H1 (cell line): ENCODE results near the gene CACUL1. TPM values are rescaled to one million over a fixed set of nuclear protein-coding genes. Genes with fewer than 3 reads are reported as not detected.

ENCODE experiments used
- CTCF ChIA-PET: fragments of 300-600 bp; sonication (Branson Sonifier 250); formaldehyde crosslinking; loops from one replicate; lab custom pipeline; 2021; ENCODE audit not compliant: partially characterized antibody; lab: Charles Lee
- POLR2A ChIA-PET: fragments of 300-600 bp; sonication (Branson Sonifier 250); formaldehyde crosslinking; loops from one replicate; lab custom pipeline; 2021; ENCODE audit warnings: inconsistent platforms; ENCODE audit not compliant: partially characterized antibody; lab: Charles Lee
- DNase-seq, 2 experiments: peaks; one replicate each; pipeline versions ENCODE4 v3.0.0 to v3.0.0-alpha.2; 2010 to 2022; ENCODE audit warnings: low spot score in 2 of 2, low read depth in 1 of 2, mixed read lengths in 1 of 2
- FAIRE-seq: peaks from 2 replicates; lab custom pipeline; 2011; peaks lifted over from hg19 to GRCh38; lab: Jason Lieb, UNC
- H2AFZ ChIP-seq: 2 replicates; pipeline ENCODE4 v1.8.1; 2012; ENCODE audit warnings: low read length, inconsistent platforms
- H2AK5ac ChIP-seq: 2 replicates; pipeline ENCODE4 v1.6.1; 2013; ENCODE audit warnings: low read depth, low read length
- H2BK120ac ChIP-seq: replicated peaks from 2 replicates; pipeline ENCODE3; 2013; ENCODE audit warnings: low read depth, low read length, inconsistent platforms
- H2BK12ac ChIP-seq: 2 replicates; pipeline ENCODE4 v1.6.1; 2013; ENCODE audit warnings: low read depth, low read length
- H2BK15ac ChIP-seq: 2 replicates; pipeline ENCODE4 v1.6.1; 2013; ENCODE audit warnings: low read length
- H2BK20ac ChIP-seq: 2 replicates; pipeline ENCODE4 v1.6.1; 2013; ENCODE audit warnings: low read length
- H2BK5ac ChIP-seq: 2 replicates; pipeline ENCODE4 v1.6.1; 2013; ENCODE audit warnings: low read depth, low read length
- H3K14ac ChIP-seq: 2 replicates; pipeline ENCODE4 v1.6.1; 2013; ENCODE audit warnings: inconsistent platforms; ENCODE audit not compliant: insufficient read length
- H3K18ac ChIP-seq: 2 replicates; pipeline ENCODE4 v1.6.1; 2013; ENCODE audit warnings: low read length; ENCODE audit errors: extremely low read depth
- H3K23ac ChIP-seq: 2 replicates; pipeline ENCODE4 v1.6.1; 2013; ENCODE audit warnings: inconsistent platforms; ENCODE audit not compliant: insufficient read length
- H3K23me2 ChIP-seq: 2 replicates; pipeline ENCODE4 v1.6.1; 2013; ENCODE audit warnings: low read depth, low read length
- H3K27ac ChIP-seq: 2 replicates; pipeline ENCODE4 v1.6.1; 2011; ENCODE audit warnings: low read depth, low read length, inconsistent platforms
- H3K27me3 ChIP-seq, 4 experiments: replicated peaks in 1 of 4; 1 replicate in 1 of 4; 2 replicates in 3 of 4; pipeline versions ENCODE4 v1.6.1 to v1.8.1; 2011 to 2013; ENCODE audit warnings: low read length in 3 of 4, mild to moderate bottlenecking in 3 of 4, inconsistent platforms in 2 of 4, mixed read lengths in 2 of 4, moderate library complexity in 1 of 4; ENCODE audit not compliant: control insufficient read depth in 3 of 4, insufficient read depth in 3 of 4; ENCODE audit errors: extremely low read depth in 1 of 4
- H3K36me3 ChIP-seq, 4 experiments: 2 replicates each; pipeline versions ENCODE4 v1.6.1 to v1.8.1; 2011 to 2013; ENCODE audit warnings: mild to moderate bottlenecking in 4 of 4, low read length in 3 of 4, moderate library complexity in 2 of 4, control low read depth in 1 of 4, inconsistent platforms in 1 of 4; ENCODE audit not compliant: insufficient read depth in 4 of 4, control insufficient read depth in 2 of 4
- H3K4ac ChIP-seq: replicated peaks from 2 replicates; pipeline ENCODE3; 2013; ENCODE audit warnings: low read length, low read depth, mixed read lengths, inconsistent platforms; ENCODE audit not compliant: insufficient read length
- H3K4me1 ChIP-seq, 4 experiments: replicated peaks in 1 of 4; 1 replicate in 1 of 4; 2 replicates in 3 of 4; pipeline versions ENCODE4 v1.6.1 to v1.8.1; 2011 to 2013; ENCODE audit warnings: low read length in 3 of 4, inconsistent platforms in 2 of 4, mixed read lengths in 1 of 4; ENCODE audit not compliant: insufficient read depth in 4 of 4, control insufficient read depth in 3 of 4
- H3K4me2 ChIP-seq, 2 experiments: 2 replicates each; pipeline versions ENCODE4 v1.6.1 to v1.8.1; 2011 to 2013; ENCODE audit warnings: low read depth in 2 of 2, low read length in 2 of 2, control low read depth in 1 of 2, inconsistent platforms in 1 of 2, mild to moderate bottlenecking in 1 of 2; ENCODE audit not compliant: insufficient read depth in 1 of 2
- H3K4me3 ChIP-seq, 4 experiments: fragments of 200-600, 300-600 bp in 1 of 4; sonication (generic), shearing (Covaris generic), sonication (Bioruptor Twin) in 1 of 4; 2 replicates each; pipeline versions ENCODE4 v1.5.1 to v1.8.1; 2011 to 2016; ENCODE audit warnings: low read length in 4 of 4, low read depth in 3 of 4, control low read depth in 2 of 4, inconsistent platforms in 2 of 4, mild to moderate bottlenecking in 2 of 4, mixed read lengths in 1 of 4, moderate library complexity in 1 of 4; ENCODE audit not compliant: insufficient read depth in 2 of 4; ENCODE audit errors: extremely low read depth in 1 of 4
- H3K56ac ChIP-seq: replicated peaks from 2 replicates; pipeline ENCODE3; 2013; ENCODE audit warnings: low read depth, mild to moderate bottlenecking, mixed read lengths, low read length, inconsistent platforms; ENCODE audit not compliant: insufficient read length
- H3K79me1 ChIP-seq: 2 replicates; pipeline ENCODE4 v1.6.1; 2013; ENCODE audit warnings: low read depth, low read length, control low read depth
- H3K79me2 ChIP-seq, 2 experiments: 2 replicates each; pipeline versions ENCODE4 v1.6.1 to v1.8.1; 2012 to 2013; ENCODE audit warnings: low read length in 2 of 2, mild to moderate bottlenecking in 2 of 2, inconsistent platforms in 1 of 2; ENCODE audit not compliant: insufficient read depth in 2 of 2, control insufficient read depth in 1 of 2
- H3K9ac ChIP-seq, 4 experiments: replicated peaks in 1 of 4; 1 replicate in 1 of 4; 2 replicates in 3 of 4; pipeline versions ENCODE4 v1.6.1 to v1.8.1; 2011 to 2013; ENCODE audit warnings: low read depth in 3 of 4, low read length in 3 of 4, control low read depth in 2 of 4, mild to moderate bottlenecking in 2 of 4, moderate library complexity in 2 of 4, inconsistent platforms in 1 of 4; ENCODE audit errors: extremely low read depth in 1 of 4
- H3K9me3 ChIP-seq, 2 experiments: 2 replicates each; pipeline versions ENCODE4 v1.6.1 to v1.8.1; 2012 to 2013; ENCODE audit warnings: mild to moderate bottlenecking in 2 of 2, moderate library complexity in 2 of 2, control low read depth in 1 of 2, inconsistent platforms in 1 of 2, low read depth in 1 of 2, low read length in 1 of 2, mixed read lengths in 1 of 2; ENCODE audit not compliant: insufficient read depth in 2 of 2
- H4K20me1 ChIP-seq, 2 experiments: replicated peaks in 1 of 2; 2 replicates each; pipeline versions ENCODE3 to v1.8.1; 2011 to 2013; ENCODE audit warnings: inconsistent platforms in 2 of 2, low read length in 2 of 2, mild to moderate bottlenecking in 1 of 2; ENCODE audit not compliant: insufficient read depth in 2 of 2, control insufficient read depth in 1 of 2
- H4K5ac ChIP-seq: 2 replicates; pipeline ENCODE4 v1.6.1; 2013; ENCODE audit warnings: low read length, low read depth, mixed read lengths, inconsistent platforms; ENCODE audit not compliant: insufficient read length
- H4K8ac ChIP-seq: 2 replicates; pipeline ENCODE4 v1.8.0; 2013; ENCODE audit warnings: mild to moderate bottlenecking, moderate library complexity, low read length, inconsistent platforms; ENCODE audit not compliant: insufficient read depth; ENCODE audit errors: extremely low read depth
- H4K91ac ChIP-seq: replicated peaks from 2 replicates; pipeline ENCODE3; 2013; ENCODE audit warnings: low read length, mixed read lengths, inconsistent platforms; ENCODE audit not compliant: insufficient read length
- ASH2L ChIP-seq: fragments of 200-600, 300-600 bp; sonication (generic); IDR thresholded peaks from one replicate; pipeline ENCODE4 v1.7.1; 2017; ENCODE audit warnings: low read length
- CBX5 ChIP-seq: fragments of 300-800, 300-1000 bp; sonication (generic); IDR thresholded peaks from 2 replicates; pipeline ENCODE4 v1.7.1; 2016; ENCODE audit warnings: antibody characterized with exemption, low read length, low read depth
- EP300 ChIP-seq, 2 experiments: IDR thresholded peaks; 1 replicate in 1 of 2; 2 replicates in 1 of 2; pipeline ENCODE4 v1.6.1; 2011 to 2012; ENCODE audit warnings: low read depth in 2 of 2, low read length in 2 of 2, mild to moderate bottlenecking in 2 of 2, borderline replicate concordance in 1 of 2, inconsistent platforms in 1 of 2, moderate library complexity in 1 of 2
- JUN ChIP-seq: IDR thresholded peaks from 2 replicates; pipeline ENCODE4 v1.6.1; 2011; ENCODE audit warnings: low read depth, mild to moderate bottlenecking, improper control_type of control experiment, low read length
- RAD21 ChIP-seq, 2 experiments: IDR thresholded peaks in 1 of 2; conservative IDR thresholded peaks in 1 of 2; 2 replicates each; pipeline ENCODE4 v1.6.1; 2011; ENCODE audit warnings: low read depth in 2 of 2, low read length in 2 of 2, improper control_type of control experiment in 1 of 2, inconsistent platforms in 1 of 2, mild to moderate bottlenecking in 1 of 2, moderate library complexity in 1 of 2
- RNF2 ChIP-seq: fragments of 200-900, 300-1000 bp; sonication (generic); IDR thresholded peaks from 2 replicates; pipeline ENCODE4 v1.7.1; 2016; ENCODE audit warnings: borderline replicate concordance, low read depth, mild to moderate bottlenecking, antibody characterized with exemption, low read length; ENCODE audit not compliant: poor library complexity, severe bottlenecking; ENCODE audit errors: missing control alignments
- SIRT6 ChIP-seq: IDR thresholded peaks from one replicate; pipeline ENCODE4 v1.7.1; 2012; ENCODE audit warnings: low read length, inconsistent platforms
- SP2 ChIP-seq: IDR thresholded peaks from 2 replicates; pipeline ENCODE4 v1.6.1; 2012; ENCODE audit warnings: mild to moderate bottlenecking, low read length, inconsistent platforms
- TBP ChIP-seq: IDR thresholded peaks from 2 replicates; pipeline ENCODE4 v1.6.1; 2011; ENCODE audit warnings: low read depth, low read length, improper control_type of control experiment
- WGBS, 2 experiments: shearing (Covaris generic) in 1 of 2; methylation state at CpG; one replicate each; pipeline versions ENCODE4 v1.1.6 to v1.1.7; 2013 to 2015; ENCODE audit warnings: low lambda C conversion rate in 2 of 2, mixed read lengths in 2 of 2, inconsistent platforms in 1 of 2, low coverage in 1 of 2, missing lambda C conversion rate in 1 of 2; ENCODE audit not compliant: insufficient replicate concordance in 2 of 2, insufficient coverage in 1 of 2, insufficient read length in 1 of 2; ENCODE audit errors: extremely low coverage in 1 of 2, missing lambda C conversion rate in 1 of 2; 5-methylcytosine and 5-hydroxymethylcytosine counted together
- polyA plus RNA-seq, 7 experiments: library from polyadenylated mRNA; depleted of rRNA in 3 of 7; stranded (reverse) in 5 of 7; unstranded in 2 of 7; fragments of >200 nt in 5 of 7; fragments of 200-250 nt in 2 of 7; gene quantifications; 1 replicate in 5 of 7; 2 replicates in 1 of 7; 4 replicates in 1 of 7; pipeline versions ENCODE4 v1.2.1 to v1.2.3, GENCODE V29; 2011 to 2013; ENCODE audit warnings: missing spikeins in 2 of 7, mixed read lengths in 2 of 7
- total RNA-seq: library from RNA; stranded (reverse); fragmentation: NEBNext Ultra II Directional; extraction: Animal tissue kit (Norgen Biotek cat#: 25700); gene quantifications from 2 replicates; pipeline ENCODE4 v1.2.1, GENCODE V29; 2021
- TF ChIP-seq, protein P1 (sequence below): IDR thresholded peaks from 2 replicates; pipeline ENCODE4 v1.6.1; 2012; ENCODE audit warnings: inconsistent platforms

The CACUL1 gene
- total and polyA plus RNA-seq, 2 of the 8 experiments (the other 6 are each of a cell fraction or from before 2014, with no cell fraction given) = 6.5 to 34.2 TPM

DNA sequence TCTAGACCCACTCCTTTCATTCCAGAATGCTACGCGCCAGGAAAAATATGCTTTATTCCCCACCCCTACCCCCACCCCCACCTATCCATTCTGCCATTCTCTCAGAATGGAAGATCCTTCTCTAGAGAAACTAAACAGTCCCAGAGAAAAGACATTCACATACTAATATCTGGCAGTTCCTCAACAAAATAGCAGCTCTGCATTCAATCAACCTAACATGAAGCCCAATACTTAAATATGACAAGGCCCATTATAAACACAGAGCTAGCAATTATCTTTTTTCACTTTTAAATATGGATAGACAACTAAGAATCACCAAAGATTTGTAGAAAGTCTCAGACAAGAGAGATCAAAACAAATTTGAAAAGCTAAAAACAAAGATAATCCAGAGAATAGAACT, 16.4 kb downstream of the CACUL1 start:
- Histone ChIP-seq H4K91ac (no peak overlapping the region), H2BK15ac (no peak overlapping the region), H3K4me1 (peaks cover 0 to 4% (median 0%) of the 10 kb centered on the region in 4 experiments; a peak in 2 of 7 replicates), H3K9me3 (no peaks in the 10 kb centered on the region), H2AFZ (no peak overlapping the region), H3K36me3 (no peaks in the 10 kb centered on the region), H3K27ac (no peak overlapping the region), H3K9ac (no peak overlapping the region), H3K56ac (no peak overlapping the region), H2BK12ac (no peak overlapping the region), H3K4me2 (no peak overlapping the region), H3K23me2 (no peaks in the 10 kb centered on the region), H2BK5ac (no peak overlapping the region), H2BK120ac (no peak overlapping the region), H3K4me3 (no peak overlapping the region), H3K79me2 (peaks cover 9 to 98% of the 10 kb centered on the region in 2 experiments), H3K27me3 (no peaks in the 10 kb centered on the region), H3K79me1 (no peaks in the 10 kb centered on the region; the same call in 1 of the 2 replicates), H3K23ac (no peak overlapping the region), H3K4ac (no peak overlapping the region), H2AK5ac (no peak overlapping the region), H3K18ac (no peak overlapping the region), H4K20me1 (peaks cover 15 to 16% of the 10 kb centered on the region in 2 experiments), H2BK20ac (no peak overlapping the region), H4K5ac (no peak overlapping the region), H3K14ac (no peak overlapping the region), H4K8ac (no peak overlapping the region)
- no peak for TF ChIP-seq SP2
- TF ChIP-seq TBP = no peak
- no peak for TF ChIP-seq JUN
- TF ChIP-seq, protein P1, sequence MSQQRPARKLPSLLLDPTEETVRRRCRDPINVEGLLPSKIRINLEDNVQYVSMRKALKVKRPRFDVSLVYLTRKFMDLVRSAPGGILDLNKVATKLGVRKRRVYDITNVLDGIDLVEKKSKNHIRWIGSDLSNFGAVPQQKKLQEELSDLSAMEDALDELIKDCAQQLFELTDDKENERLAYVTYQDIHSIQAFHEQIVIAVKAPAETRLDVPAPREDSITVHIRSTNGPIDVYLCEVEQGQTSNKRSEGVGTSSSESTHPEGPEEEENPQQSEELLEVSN = no peak
- no peak for TF ChIP-seq ASH2L
- no peak for TF ChIP-seq RNF2
- no peak for TF ChIP-seq SIRT6
- no peak for TF ChIP-seq CBX5
- TF ChIP-seq RAD21 (IDR thresholded peaks at IDR 0.05 in 1 of 2, conservative IDR thresholded peaks at IDR 0.05 in 1 of 2; ENCODE audit: low read depth in 2 of 2, low read length in 2 of 2) = no peak
- TF ChIP-seq EP300 (IDR thresholded peaks at IDR 0.05; ENCODE audit: borderline replicate concordance in 1 of 2, low read depth in 2 of 2, low read length in 2 of 2) = no peak
- FAIRE-seq (no peak), DNase-seq (no peak)
- WGBS, 2 experiments = 100% methylated on average over 1 of the region's 2 CpGs; no CpG with 5 or more reads in 1 of the 2 experiments
- ChIA-PET POLR2A (interaction anchor here (1.2 kb wide), 1 partner anchor 16 kb away, joined by 6 read pairs; the partner anchor contains the start of gene CACUL1), CTCF (no interaction called here)
